Measurements from ENCODE around the gene FYB1. TPM values are rescaled to one million over a fixed set of nuclear protein-coding genes. Genes with fewer than 3 reads are reported as not detected.

FYB1 gene
- total RNA-seq, 1 experiment from 2014 or later, result 0.52 TPM

DNA sequence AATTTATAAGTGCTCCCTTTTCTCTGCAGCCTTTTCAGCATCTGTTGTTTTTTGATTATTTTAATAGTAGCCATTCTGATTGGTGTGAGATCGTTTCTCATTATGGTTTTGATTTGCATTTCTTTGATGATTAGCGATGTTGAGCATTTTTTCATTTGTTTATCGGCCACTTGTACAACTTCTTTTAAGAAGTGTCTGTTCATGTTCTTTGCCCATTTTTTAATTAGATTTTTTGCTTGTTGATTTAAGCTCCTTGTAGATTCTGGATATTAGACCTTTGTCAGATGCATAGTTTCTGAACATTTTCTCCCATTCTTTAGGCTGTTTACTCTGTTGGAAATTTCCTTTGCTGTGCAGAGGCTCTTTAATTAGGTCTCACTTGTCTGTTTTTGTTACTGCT, 46.3 kb downstream of the FYB1 start:
- Mint-ChIP-seq H3K4me3 (no peak overlapping the region), H3K9me3 (peaks cover 13% of the 10 kb centered on the region), H3K36me3 (peaks cover 2% of the 10 kb centered on the region; the same call in 1 of the 2 replicates), H3K4me1 (peaks cover 9% of the 10 kb centered on the region; the same call in 1 of the 2 replicates), H3K27me3 (ENCODE audit: low read depth) (no peaks in the 10 kb centered on the region), H3K27ac (no peak overlapping the region)
- DNase-seq (ENCODE audit: low spot score) (no peak), ATAC-seq (no peak)
- TF ChIP-seq, protein P1, sequence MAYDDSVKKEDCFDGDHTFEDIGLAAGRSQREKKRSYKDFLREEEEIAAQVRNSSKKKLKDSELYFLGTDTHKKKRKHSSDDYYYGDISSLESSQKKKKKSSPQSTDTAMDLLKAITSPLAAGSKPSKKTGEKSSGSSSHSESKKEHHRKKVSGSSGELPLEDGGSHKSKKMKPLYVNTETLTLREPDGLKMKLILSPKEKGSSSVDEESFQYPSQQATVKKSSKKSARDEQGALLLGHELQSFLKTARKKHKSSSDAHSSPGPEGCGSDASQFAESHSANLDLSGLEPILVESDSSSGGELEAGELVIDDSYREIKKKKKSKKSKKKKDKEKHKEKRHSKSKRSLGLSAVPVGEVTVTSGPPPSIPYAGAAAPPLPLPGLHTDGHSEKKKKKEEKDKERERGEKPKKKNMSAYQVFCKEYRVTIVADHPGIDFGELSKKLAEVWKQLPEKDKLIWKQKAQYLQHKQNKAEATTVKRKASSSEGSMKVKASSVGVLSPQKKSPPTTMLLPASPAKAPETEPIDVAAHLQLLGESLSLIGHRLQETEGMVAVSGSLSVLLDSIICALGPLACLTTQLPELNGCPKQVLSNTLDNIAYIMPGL (CRISPR knock-in tag; IDR thresholded peaks at IDR 0.05), result no peak
- TF ChIP-seq NFE2L1 (CRISPR knock-in tag; IDR thresholded peaks at IDR 0.05) (no peak), IRF2 (CRISPR knock-in tag; IDR thresholded peaks at IDR 0.05; ENCODE audit: borderline replicate concordance, low read depth) (no peak)
- ChIA-PET POLR2A (no interaction called here), CTCF (no interaction called here)

DNA sequence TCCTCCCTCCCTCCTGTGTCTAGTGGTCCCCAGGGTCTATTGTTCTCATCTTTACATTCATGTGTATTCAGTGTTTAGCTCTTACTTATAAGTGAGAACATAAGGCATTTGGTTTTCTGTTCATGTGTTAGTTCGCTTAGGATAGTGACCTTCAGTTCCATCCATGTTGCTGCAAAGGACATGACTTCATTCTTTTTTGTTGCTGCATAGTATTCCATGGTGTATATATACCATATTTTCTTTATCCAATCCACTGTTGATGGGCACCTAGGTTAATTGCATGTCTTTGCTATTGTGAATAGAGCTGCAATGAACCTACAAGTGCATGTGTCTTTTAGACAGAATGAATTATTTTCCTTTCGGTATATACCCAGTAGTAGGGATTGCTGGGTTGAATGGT, 46.8 kb downstream of the FYB1 start:
- Mint-ChIP-seq H3K4me1 (peaks cover 11% of the 10 kb centered on the region), H3K36me3 (peaks cover 2% of the 10 kb centered on the region; the same call in 1 of the 2 replicates), H3K9me3 (peaks cover 13% of the 10 kb centered on the region), H3K27ac (no peak overlapping the region), H3K4me3 (no peak overlapping the region), H3K27me3 (ENCODE audit: low read depth) (no peaks in the 10 kb centered on the region)
- DNase-seq (ENCODE audit: low spot score) (no peak), ATAC-seq (no peak)
- TF ChIP-seq, protein P2, sequence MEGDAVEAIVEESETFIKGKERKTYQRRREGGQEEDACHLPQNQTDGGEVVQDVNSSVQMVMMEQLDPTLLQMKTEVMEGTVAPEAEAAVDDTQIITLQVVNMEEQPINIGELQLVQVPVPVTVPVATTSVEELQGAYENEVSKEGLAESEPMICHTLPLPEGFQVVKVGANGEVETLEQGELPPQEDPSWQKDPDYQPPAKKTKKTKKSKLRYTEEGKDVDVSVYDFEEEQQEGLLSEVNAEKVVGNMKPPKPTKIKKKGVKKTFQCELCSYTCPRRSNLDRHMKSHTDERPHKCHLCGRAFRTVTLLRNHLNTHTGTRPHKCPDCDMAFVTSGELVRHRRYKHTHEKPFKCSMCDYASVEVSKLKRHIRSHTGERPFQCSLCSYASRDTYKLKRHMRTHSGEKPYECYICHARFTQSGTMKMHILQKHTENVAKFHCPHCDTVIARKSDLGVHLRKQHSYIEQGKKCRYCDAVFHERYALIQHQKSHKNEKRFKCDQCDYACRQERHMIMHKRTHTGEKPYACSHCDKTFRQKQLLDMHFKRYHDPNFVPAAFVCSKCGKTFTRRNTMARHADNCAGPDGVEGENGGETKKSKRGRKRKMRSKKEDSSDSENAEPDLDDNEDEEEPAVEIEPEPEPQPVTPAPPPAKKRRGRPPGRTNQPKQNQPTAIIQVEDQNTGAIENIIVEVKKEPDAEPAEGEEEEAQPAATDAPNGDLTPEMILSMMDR (IDR thresholded peaks at IDR 0.05), result no peak
- TF ChIP-seq GABPB1 (CRISPR knock-in tag; IDR thresholded peaks at IDR 0.05) (no peak), CBFB (CRISPR knock-in tag; IDR thresholded peaks at IDR 0.05; ENCODE audit: low read depth) (no peak), ESRRA (CRISPR knock-in tag; IDR thresholded peaks at IDR 0.05; ENCODE audit: borderline replicate concordance) (no peak), TEAD1 (CRISPR knock-in tag; IDR thresholded peaks at IDR 0.05) (no peak), FOXP1 (CRISPR knock-in tag; IDR thresholded peaks at IDR 0.05; ENCODE audit: borderline replicate concordance) (no peak), NR3C1 (CRISPR knock-in tag; conservative IDR thresholded peaks at IDR 0.05; ENCODE audit: low read depth) (no peak)
- TF ChIP-seq, protein P3, sequence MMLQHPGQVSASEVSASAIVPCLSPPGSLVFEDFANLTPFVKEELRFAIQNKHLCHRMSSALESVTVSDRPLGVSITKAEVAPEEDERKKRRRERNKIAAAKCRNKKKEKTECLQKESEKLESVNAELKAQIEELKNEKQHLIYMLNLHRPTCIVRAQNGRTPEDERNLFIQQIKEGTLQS (CRISPR knock-in tag; conservative IDR thresholded peaks at IDR 0.05), result no peak
- TF ChIP-seq, protein P4, sequence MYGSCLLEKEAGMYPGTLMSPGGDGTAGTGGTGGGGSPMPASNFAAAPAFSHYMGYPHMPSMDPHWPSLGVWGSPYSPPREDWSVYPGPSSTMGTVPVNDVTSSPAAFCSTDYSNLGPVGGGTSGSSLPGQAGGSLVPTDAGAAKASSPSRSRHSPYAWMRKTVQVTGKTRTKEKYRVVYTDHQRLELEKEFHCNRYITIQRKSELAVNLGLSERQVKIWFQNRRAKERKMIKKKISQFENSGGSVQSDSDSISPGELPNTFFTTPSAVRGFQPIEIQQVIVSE (CRISPR knock-in tag; IDR thresholded peaks at IDR 0.05; ENCODE audit: borderline replicate concordance), result no peak
- TF ChIP-seq, protein P5, sequence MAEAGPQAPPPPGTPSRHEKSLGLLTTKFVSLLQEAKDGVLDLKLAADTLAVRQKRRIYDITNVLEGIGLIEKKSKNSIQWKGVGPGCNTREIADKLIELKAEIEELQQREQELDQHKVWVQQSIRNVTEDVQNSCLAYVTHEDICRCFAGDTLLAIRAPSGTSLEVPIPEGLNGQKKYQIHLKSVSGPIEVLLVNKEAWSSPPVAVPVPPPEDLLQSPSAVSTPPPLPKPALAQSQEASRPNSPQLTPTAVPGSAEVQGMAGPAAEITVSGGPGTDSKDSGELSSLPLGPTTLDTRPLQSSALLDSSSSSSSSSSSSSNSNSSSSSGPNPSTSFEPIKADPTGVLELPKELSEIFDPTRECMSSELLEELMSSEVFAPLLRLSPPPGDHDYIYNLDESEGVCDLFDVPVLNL (CRISPR knock-in tag; IDR thresholded peaks at IDR 0.05; ENCODE audit: borderline replicate concordance, low read depth), result no peak
- ChIA-PET CTCF (no interaction called here), POLR2A (no interaction called here)

DNA sequence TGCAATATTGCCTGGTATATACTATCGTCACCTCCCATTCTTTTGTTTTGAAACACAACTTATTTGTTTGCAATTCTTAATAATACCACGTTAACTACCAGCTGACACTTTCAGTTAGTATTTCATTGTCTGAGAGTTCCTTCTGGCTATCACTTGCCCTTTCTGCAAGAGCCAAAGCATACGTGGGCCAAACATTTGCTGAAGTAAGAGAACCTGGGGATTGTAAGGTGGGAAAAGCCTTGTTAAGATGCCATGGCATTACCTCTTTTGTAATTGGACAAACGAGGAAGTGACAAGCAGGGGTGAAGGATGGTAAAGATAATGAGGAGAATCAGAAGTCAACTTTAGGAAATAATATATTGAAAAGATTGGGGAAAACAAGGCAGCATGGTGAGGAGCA, 47.7 kb downstream of the FYB1 start:
- Mint-ChIP-seq H3K9me3 (peaks cover 13% of the 10 kb centered on the region), H3K4me3 (no peak overlapping the region), H3K27ac (no peak overlapping the region), H3K36me3 (peaks cover 2% of the 10 kb centered on the region; the same call in 1 of the 2 replicates), H3K27me3 (ENCODE audit: low read depth) (no peaks in the 10 kb centered on the region), H3K4me1 (peaks cover 16% of the 10 kb centered on the region)
- CTCF ChIA-PET, result no interaction called here
- no peak for ATAC-seq
- POLR2A ChIA-PET, result no interaction called here
- no peak for DNase-seq (ENCODE audit: low spot score)
- TF ChIP-seq NR3C1 (CRISPR knock-in tag; conservative IDR thresholded peaks at IDR 0.05; ENCODE audit: low read depth) (no peak), NFATC4 (CRISPR knock-in tag; IDR thresholded peaks at IDR 0.05) (no peak), ZNF121 (CRISPR knock-in tag; IDR thresholded peaks at IDR 0.05) (no peak), GABPB1 (CRISPR knock-in tag; IDR thresholded peaks at IDR 0.05) (no peak), CREB1 (CRISPR knock-in tag; IDR thresholded peaks at IDR 0.05) (no peak), ESRRA (CRISPR knock-in tag; IDR thresholded peaks at IDR 0.05; ENCODE audit: borderline replicate concordance) (no peak)
- TF ChIP-seq, protein P4 (CRISPR knock-in tag; IDR thresholded peaks at IDR 0.05; ENCODE audit: borderline replicate concordance), result no peak
- TF ChIP-seq, protein P6, sequence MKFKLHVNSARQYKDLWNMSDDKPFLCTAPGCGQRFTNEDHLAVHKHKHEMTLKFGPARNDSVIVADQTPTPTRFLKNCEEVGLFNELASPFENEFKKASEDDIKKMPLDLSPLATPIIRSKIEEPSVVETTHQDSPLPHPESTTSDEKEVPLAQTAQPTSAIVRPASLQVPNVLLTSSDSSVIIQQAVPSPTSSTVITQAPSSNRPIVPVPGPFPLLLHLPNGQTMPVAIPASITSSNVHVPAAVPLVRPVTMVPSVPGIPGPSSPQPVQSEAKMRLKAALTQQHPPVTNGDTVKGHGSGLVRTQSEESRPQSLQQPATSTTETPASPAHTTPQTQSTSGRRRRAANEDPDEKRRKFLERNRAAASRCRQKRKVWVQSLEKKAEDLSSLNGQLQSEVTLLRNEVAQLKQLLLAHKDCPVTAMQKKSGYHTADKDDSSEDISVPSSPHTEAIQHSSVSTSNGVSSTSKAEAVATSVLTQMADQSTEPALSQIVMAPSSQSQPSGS (CRISPR knock-in tag; IDR thresholded peaks at IDR 0.05; ENCODE audit: borderline replicate concordance, low read depth), result no peak
- TF ChIP-seq, protein P7, sequence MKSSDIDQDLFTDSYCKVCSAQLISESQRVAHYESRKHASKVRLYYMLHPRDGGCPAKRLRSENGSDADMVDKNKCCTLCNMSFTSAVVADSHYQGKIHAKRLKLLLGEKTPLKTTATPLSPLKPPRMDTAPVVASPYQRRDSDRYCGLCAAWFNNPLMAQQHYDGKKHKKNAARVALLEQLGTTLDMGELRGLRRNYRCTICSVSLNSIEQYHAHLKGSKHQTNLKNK (CRISPR knock-in tag; IDR thresholded peaks at IDR 0.05), result no peak
- TF ChIP-seq, protein P8, sequence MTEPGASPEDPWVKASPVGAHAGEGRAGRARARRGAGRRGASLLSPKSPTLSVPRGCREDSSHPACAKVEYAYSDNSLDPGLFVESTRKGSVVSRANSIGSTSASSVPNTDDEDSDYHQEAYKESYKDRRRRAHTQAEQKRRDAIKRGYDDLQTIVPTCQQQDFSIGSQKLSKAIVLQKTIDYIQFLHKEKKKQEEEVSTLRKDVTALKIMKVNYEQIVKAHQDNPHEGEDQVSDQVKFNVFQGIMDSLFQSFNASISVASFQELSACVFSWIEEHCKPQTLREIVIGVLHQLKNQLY (CRISPR knock-in tag; IDR thresholded peaks at IDR 0.05), result no peak

All from WTC11 (cell line).